Esophagus muscularis mucosa (tissue), 3 donors: ENCODE data around the gene ITGB6.

Experiments
- CTCF ChIP-seq, 3 experiments: fragments of 200-600 bp in 2 of 3; fragments of 450-650 bp in 1 of 3; sonication (generic) in 2 of 3; IDR thresholded peaks; one replicate each; pipeline ENCODE4 v1.5.1; 2017 to 2019; ENCODE audit warnings: antibody characterized with exemption in 3 of 3, mild to moderate bottlenecking in 2 of 3, moderate library complexity in 1 of 3
- POLR2A ChIP-seq: fragments of 450-650 bp; IDR thresholded peaks from one replicate; pipeline ENCODE4 v1.6.1; 2017; ENCODE audit warnings: antibody characterized with exemption, moderate library complexity, mild to moderate bottlenecking, low read depth

DNA sequence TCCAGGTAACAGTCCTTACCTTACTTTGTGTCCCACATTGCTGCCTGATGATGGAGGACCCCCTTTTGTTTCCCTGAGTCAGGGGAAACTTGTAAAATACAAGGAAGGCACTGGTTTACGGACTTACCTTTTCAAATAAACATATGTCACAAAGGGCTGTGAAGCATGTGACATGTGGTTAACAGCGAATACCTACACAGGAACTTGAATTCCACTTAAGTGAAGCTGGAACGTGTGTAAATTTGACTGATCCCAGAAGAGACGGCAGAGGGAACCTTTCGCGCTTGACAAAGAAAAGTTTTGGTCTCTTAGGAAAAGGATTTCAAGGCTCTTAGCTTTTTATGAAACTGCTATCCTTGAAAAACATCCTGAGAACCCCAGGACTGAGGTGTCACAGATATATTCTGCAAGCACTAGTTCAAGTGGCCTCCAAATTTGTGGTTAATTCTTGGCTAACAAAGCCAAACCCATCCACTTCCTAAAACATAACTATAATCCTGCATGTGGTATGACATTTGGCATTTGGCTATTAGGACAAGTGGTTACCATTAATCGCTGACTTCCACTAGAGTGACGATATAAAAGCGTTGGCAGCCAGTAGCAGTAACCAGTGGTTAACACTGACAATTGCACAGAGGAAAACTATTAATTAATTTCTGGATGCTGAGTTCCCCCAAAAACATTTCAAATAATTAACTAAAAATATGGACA is 55.6 kb downstream of the ITGB6 start:
- TF ChIP-seq POLR2A (no peak), CTCF (IDR thresholded peaks at IDR 0.05) (no peak)
